IgD-negative memory B cell (primary cell): Measurements from ENCODE around the gene EID3. TPM values are rescaled to one million over a fixed set of nuclear protein-coding genes. Genes with fewer than 3 reads are reported as not detected.
"Not testable (repeated sequence)": the region's sequence is repeated elsewhere in the genome, so short reads cannot be mapped to it uniquely, and the experiment has no call there.

Experiments used
- H3K27ac Mint-ChIP-seq, 3 donors: one replicate each; pipeline ENCODE4 v1.8.0; 2020 to 2022; ENCODE audit warnings: mild to moderate bottlenecking in 3 of 3, mixed read lengths in 3 of 3, moderate library complexity in 1 of 3
- H3K27me3 Mint-ChIP-seq: one replicate; pipeline ENCODE4 v1.8.0; 2021; ENCODE audit warnings: mixed read lengths
- H3K36me3 Mint-ChIP-seq: one replicate; pipeline ENCODE4 v1.8.0; 2020; ENCODE audit warnings: mild to moderate bottlenecking, mixed read lengths
- H3K4me1 Mint-ChIP-seq, 3 donors: one replicate each; pipeline ENCODE4 v1.8.0; 2020 to 2022; ENCODE audit warnings: mixed read lengths in 3 of 3, mild to moderate bottlenecking in 1 of 3
- H3K4me3 Mint-ChIP-seq, 4 donors: one replicate each; pipeline ENCODE4 v1.8.0; 2020 to 2022; ENCODE audit warnings: mild to moderate bottlenecking in 4 of 4, mixed read lengths in 4 of 4, moderate library complexity in 3 of 4
- H3K9me3 Mint-ChIP-seq, 3 donors: one replicate each; pipeline ENCODE4 v1.8.0; 2020 to 2021; ENCODE audit warnings: mixed read lengths in 3 of 3, mild to moderate bottlenecking in 1 of 3
- polyA plus RNA-seq: library from polyadenylated mRNA; unstranded; fragments of 300-500 nt; fragmentation: Illumina TruSeq; gene quantifications from one replicate; pipeline ENCODE4 v1.2.3, GENCODE V29; 2021

The EID3 gene
- polyA plus RNA-seq, 1 donor from 2014 or later, result 4.9 TPM

DNA sequence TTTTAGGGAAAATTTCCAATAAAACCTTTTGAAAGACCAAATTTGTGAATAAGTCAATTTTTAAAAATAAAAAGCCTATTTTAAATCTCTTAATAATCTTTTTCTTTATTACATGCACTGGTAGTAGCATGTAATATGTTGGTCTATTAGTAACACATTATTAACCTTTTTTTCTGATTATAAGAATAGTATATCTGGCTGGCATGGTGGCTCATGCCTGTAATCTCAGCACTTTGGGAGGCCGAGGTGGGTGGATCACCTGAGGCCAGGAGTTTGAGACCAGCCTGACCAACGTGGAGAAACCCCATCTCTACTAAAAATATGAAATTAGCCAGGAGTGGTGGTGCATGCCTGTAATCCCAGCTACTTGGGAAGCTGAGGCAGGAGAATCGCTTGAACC, 28.7 kb downstream of the EID3 start:
- H3K4me3 Mint-ChIP-seq, H3K27me3 Mint-ChIP-seq, H3K36me3 Mint-ChIP-seq, H3K9me3 Mint-ChIP-seq, H3K27ac Mint-ChIP-seq, H3K4me1 Mint-ChIP-seq: not testable (repeated sequence)

DNA sequence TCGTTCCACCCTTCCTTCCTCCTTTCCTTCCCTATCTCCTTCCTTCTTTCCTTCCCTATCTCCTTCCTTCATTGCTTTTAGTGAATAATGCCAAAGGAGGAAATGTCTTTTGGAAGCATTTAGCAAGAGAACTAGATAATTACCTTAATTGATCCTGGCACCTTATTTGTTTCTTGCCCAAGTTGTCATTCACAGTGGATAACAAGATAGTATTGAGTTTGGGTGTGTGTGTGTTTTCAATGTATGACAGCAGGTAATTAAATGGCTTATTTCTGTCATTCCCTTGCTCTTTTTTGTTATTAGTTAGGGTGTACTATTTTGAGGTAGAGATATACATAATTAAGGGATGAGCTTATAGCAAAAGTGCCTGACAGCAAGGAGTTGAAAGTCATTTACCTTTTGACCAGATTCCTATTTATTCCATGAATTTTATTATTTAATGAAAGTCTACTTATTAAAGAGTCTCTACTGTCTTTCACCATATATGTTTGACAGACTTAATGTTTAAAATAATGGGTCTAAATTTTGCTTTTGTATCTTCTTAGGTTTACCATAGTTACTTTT, 30.2 kb downstream of the EID3 start:
- Mint-ChIP-seq H3K27ac (no peak overlapping the region), H3K4me1 (no peaks in the 10 kb centered on the region), H3K4me3 (no peak overlapping the region), H3K27me3 (no peaks in the 10 kb centered on the region), H3K36me3 (peaks cover 1% of the 10 kb centered on the region), H3K9me3 (no peaks in the 10 kb centered on the region)

DNA sequence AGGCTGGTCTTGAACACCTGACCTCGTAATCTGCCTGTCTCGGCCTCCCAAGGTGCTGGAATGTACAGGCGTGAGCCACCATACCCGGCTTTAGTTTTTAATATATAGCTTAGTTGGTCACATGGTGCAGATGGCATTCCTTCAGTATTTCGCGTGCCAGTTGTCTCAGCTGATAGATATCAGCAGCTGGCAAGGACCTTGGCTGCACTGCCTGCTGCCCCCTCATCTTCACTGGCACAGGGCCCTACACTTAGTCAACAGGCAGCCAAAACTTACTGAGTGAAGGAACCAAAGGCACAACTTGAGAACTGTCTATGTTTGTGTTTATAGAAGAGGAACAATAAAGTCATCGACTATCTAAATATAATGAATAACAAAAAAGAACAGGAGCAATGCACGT, 31.0 kb downstream of the EID3 start:
- Mint-ChIP-seq H3K4me3 (no peak overlapping the region), H3K36me3 (peaks cover 1% of the 10 kb centered on the region), H3K9me3 (no peaks in the 10 kb centered on the region), H3K4me1 (no peaks in the 10 kb centered on the region), H3K27me3 (no peaks in the 10 kb centered on the region), H3K27ac (no peak overlapping the region)

DNA sequence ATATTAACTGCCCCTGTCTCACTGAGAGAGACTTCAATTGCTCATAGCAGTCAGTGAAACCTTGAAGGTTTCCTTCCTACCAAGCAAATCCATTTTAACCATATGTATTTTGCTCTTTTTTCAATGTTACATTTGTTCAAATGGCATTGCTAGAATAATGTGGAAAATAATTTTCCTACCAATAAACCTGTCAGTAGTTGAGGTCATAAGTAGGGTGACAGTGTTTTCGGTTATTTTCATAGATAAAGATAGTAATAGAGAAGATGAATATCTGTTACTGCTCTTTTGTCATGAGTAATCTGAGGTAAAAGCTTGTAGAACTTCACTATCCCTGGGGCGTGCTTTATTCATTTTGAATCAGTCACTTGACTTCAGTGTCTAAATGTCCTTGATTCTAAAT, 32.6 kb downstream of the EID3 start:
- Mint-ChIP-seq H3K36me3 (peaks cover 1% of the 10 kb centered on the region), H3K9me3 (no peaks in the 10 kb centered on the region), H3K27me3 (no peaks in the 10 kb centered on the region), H3K27ac (no peak overlapping the region), H3K4me1 (no peaks in the 10 kb centered on the region), H3K4me3 (no peak overlapping the region)

DNA sequence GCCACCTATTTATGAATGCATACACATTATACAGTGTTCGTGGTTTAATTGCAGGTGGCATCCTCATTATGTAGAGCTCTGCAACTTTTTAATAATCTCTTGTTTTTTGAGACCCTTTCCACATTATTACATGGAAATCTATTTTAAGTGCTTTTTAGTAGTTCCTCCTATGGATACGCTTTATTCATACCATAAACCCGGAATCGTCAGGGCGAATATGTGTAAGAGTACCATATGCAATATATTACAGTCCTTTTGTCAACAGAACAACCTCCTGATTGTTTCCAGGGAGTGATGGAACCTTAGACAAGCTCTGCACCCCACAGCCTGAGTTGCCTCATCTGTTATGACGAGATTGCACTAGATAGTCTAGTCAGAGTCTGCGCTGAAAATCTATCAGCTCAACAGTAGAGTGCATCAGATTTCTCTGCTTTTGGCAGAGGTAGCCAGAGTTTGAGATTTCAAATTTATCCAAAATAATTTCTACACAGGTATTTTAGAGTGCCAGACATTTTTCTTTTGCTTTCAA, 33.6 kb downstream of the EID3 start:
- H3K27ac Mint-ChIP-seq, result no peak overlapping the region

DNA sequence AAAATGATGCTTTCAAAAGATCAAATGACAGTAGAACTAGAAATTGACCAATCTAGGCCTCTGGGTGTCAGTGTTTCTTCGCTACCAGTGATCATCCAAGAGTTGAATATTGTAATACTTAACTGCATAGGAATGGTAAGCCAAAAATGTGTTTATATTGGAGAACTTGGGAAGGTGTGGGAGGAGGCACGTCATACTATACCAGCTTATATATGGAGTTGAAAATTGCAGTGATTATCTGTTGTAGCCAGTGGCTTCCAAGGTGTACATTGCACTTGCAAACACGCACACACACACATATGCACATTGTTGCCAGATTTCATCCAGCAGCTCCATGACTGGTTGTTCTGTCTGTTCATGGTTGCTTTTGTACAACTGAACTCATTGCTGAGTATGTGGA, 36.1 kb downstream of the EID3 start:
- Mint-ChIP-seq H3K36me3 (no peaks in the 10 kb centered on the region), H3K27ac (no peak overlapping the region), H3K27me3 (no peaks in the 10 kb centered on the region), H3K9me3 (no peaks in the 10 kb centered on the region), H3K4me1 (peaks cover 0 to 3% (median 0%) of the 10 kb centered on the region in 3 donors), H3K4me3 (no peak overlapping the region)

More for the DNA sequence above, 33.6 kb downstream of the EID3 start:
- Mint-ChIP-seq H3K27me3 (no peaks in the 10 kb centered on the region), H3K4me1 (no peaks in the 10 kb centered on the region), H3K4me3 (no peak overlapping the region), H3K9me3 (no peaks in the 10 kb centered on the region), H3K36me3 (peaks cover 1% of the 10 kb centered on the region)

DNA sequence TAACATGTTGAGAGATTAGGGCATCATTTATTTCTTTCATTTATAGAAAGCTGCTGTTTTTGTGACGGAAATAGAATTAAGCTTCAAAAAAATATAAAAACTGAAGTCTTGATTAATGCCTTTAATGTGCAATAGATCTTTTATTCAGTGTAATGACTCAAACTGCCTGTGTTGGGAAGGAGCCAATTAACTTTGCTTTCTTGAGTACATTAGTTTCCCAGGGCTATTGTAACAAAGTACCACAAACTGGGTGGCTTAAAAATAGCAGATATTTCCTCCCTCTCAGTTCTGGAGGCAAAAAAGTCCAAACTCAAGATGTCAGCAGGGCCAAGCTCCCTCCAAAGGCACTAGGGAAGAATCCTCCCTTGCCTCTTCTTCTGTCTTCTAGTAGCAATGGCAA, 36.6 kb downstream of the EID3 start:
- H3K27me3 Mint-ChIP-seq, result no peaks in the 10 kb centered on the region
- H3K9me3 Mint-ChIP-seq, result no peaks in the 10 kb centered on the region
- H3K4me1 Mint-ChIP-seq, result peaks cover 0 to 3% (median 0%) of the 10 kb centered on the region in 3 donors
- H3K27ac Mint-ChIP-seq, result no peak overlapping the region
- no peak overlapping the region for H3K4me3 Mint-ChIP-seq
- no peaks in the 10 kb centered on the region for H3K36me3 Mint-ChIP-seq

DNA sequence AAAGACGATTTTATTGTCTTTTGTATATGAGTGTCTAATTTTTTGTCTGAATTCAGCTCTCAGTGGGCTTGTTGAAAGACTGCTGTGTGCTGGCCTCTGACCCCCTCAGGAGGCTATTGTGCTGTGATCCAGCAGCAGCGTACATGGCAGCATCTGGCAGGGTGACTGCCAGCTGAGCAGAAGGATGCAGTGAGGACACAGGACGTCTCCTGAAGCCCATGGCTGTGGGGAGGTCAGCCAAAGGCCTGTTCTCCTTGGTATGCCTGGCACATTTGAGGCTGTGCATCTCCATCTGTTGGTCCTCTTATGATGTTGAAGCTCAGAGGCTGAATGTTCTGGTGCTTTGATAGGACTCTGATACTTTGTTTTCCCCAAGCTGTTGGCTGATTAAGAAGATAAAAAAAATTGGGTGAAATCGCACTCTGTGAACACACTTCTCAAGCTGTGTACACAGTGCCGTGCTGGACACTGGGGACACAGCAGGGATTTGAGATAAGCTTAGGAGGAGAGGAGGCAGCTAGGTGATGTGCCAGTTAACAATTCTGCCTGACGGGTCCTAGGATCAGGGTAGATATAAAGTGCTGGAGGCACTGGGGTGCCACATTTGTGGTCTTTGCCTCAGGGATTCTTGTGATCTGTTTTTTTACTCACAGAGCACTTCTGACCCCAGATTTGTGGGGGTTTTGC, 37.5 kb downstream of the EID3 start:
- Mint-ChIP-seq H3K4me3 (no peak overlapping the region), H3K27ac (no peak overlapping the region), H3K4me1 (peaks cover 0 to 3% (median 0%) of the 10 kb centered on the region in 3 donors), H3K9me3 (no peaks in the 10 kb centered on the region), H3K36me3 (no peaks in the 10 kb centered on the region), H3K27me3 (no peaks in the 10 kb centered on the region)

DNA sequence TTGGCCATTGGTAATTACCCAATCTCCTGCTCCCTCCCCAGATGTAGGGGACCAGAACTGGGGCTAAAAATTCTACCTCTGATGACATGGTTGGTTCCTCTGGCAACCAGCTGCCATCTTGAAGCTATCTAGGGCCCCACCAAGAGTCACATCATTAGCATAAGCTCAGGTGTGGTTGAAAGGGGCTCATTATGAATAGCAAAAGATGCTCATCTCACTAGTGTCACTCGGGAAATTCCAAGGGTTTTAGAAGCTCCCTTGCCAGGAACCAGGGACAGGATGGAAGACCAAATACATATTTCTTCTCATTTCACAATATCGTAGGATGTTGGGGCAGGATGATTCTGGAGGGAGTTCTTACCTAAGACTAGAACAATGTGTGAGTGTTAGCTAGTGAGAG, 38.6 kb downstream of the EID3 start:
- Mint-ChIP-seq H3K4me3 (no peak overlapping the region), H3K9me3 (no peaks in the 10 kb centered on the region), H3K27me3 (no peaks in the 10 kb centered on the region), H3K4me1 (peaks cover 0 to 3% (median 0%) of the 10 kb centered on the region in 3 donors), H3K36me3 (no peaks in the 10 kb centered on the region), H3K27ac (no peak overlapping the region)

DNA sequence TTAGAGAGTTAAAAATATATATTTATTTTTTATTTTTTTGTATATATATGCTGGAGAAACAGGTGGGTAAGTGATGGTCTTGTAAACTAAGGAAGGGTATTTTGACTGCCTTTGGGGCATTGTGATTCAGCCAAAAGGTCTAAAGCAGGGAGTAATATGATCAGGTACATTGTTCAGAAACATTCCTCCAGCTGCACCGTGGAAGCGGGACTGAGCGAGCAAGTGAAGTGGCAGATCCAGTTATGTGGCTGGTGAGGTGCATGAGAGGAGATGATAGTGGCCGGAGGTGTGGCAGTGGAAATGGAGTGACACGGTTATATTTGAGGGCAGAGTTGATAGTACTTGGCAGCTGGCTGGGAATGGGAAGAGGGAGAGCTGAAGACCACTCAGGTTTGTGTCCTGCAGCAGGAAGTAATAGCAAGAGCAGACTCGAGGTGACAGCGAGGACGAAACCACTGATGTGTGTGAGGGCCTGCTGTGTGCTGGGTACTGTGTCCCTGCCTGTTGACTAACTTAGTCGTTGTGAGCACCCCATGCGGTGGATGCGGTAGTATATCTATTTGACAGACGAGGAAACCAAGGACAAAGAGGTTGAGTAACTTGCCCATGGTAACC, 39.2 kb downstream of the EID3 start:
- Mint-ChIP-seq H3K4me1 (peaks cover 0 to 3% (median 0%) of the 10 kb centered on the region in 3 donors), H3K27me3 (no peaks in the 10 kb centered on the region), H3K27ac (no peak overlapping the region), H3K9me3 (no peaks in the 10 kb centered on the region), H3K36me3 (peaks cover 2% of the 10 kb centered on the region), H3K4me3 (no peak overlapping the region)

DNA sequence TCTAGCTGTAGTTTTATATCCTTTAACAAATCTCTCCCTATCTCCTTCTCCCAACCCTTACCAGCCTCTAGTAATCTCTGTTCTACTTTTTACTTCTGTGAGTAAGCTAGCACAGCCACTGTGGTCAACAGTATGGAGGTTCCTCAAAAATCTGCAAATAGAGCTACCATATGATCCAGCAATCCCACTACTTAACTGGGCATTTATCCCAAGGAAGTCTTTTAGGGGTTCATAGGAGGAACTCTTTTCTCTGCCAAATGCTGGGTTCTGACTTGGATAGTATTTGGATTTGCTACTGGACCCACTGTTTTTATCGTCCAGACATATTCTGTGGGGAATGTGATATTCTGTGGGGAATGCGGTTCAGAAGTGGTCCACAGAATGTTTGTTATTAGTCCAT, 41.1 kb downstream of the EID3 start:
- H3K9me3 Mint-ChIP-seq, result no peaks in the 10 kb centered on the region
- peaks cover 6% of the 10 kb centered on the region for H3K36me3 Mint-ChIP-seq
- H3K4me3 Mint-ChIP-seq, result no peak overlapping the region
- peaks cover 0 to 3% (median 0%) of the 10 kb centered on the region in 3 donors for H3K4me1 Mint-ChIP-seq
- H3K27ac Mint-ChIP-seq, result no peak overlapping the region
- H3K27me3 Mint-ChIP-seq, result no peaks in the 10 kb centered on the region

DNA sequence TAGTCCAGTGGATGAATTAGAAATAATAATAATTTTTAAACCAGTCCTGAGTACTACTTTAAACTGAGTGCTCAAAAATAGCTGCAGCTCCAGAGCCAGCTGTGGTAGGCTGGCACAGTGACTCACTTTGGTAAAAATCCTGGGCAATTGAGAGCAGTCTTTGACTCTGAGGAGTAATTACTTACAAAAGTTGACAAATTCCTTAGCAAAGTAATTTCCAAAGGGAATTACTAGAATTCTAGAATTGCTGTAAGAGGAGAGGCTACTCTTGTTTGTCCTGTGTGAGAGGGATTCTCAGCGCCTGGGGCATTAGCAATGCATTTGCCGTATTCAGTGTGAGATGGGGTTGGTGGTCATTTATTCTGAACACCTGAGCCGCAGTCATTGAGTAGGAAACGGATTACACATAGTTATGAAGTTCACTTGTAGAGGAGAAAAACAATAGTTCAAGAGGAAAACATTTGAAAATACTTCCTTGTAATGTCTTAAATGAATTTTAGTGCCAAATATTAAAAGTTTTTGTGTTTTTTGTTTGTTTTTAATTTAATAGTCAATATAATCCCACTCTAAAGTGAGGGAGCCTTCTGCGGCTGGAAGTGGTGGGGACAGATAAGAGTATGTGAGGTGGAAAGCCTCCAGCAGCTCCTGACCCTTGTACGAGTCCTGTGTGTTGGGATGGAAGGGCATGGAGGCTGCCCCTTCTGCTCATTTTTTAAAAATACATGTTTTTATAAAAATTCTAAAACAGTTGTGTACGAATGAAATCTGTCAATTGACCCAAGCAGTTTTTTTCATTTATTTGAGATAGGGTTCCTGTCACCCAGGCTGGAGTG, 41.9 kb downstream of the EID3 start:
- H3K4me1 Mint-ChIP-seq, result peaks cover 0 to 3% (median 0%) of the 10 kb centered on the region in 3 donors
- no peak overlapping the region for H3K27ac Mint-ChIP-seq
- H3K9me3 Mint-ChIP-seq, result no peaks in the 10 kb centered on the region
- H3K27me3 Mint-ChIP-seq, result no peaks in the 10 kb centered on the region
- H3K4me3 Mint-ChIP-seq, result no peak overlapping the region
- H3K36me3 Mint-ChIP-seq, result peaks cover 6% of the 10 kb centered on the region

DNA sequence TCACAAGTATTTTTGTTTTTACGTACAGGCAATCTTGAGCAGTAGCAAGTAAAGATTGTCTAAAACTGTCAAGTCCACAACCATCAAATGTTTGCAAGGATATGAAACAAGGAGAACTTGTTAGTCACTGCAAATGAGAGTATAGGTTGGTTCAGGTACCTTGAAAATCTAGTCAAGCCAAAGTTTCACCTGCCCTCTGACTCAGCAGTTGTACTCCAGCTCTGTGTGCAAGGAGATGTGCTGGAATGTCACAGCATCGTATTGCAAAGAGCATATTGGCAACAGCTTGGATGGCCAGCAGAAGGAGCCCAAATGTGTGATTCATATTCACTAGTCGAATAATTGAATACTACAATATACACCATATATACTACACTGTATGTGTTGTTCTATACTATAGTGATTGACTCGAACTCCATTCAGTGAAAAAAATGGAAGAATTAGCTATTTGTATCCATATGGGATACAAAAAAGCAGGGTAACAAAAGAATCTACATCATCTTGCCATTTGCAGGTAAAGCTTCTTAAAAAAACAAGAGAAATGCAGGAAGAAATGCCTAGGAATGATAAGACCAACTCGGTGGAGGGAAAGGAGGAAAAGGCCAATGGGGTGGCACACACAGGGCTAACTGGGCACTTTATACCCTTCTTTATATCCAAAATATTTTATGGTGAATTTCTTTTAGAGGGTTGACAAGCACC, 44.0 kb downstream of the EID3 start:
- no peaks in the 10 kb centered on the region for H3K27me3 Mint-ChIP-seq
- no peak overlapping the region for H3K4me3 Mint-ChIP-seq
- peaks cover 0 to 6% (median 0%) of the 10 kb centered on the region in 3 donors for H3K4me1 Mint-ChIP-seq
- no peaks in the 10 kb centered on the region for H3K9me3 Mint-ChIP-seq
- peaks cover 10% of the 10 kb centered on the region for H3K36me3 Mint-ChIP-seq
- H3K27ac Mint-ChIP-seq, result no peak overlapping the region

DNA sequence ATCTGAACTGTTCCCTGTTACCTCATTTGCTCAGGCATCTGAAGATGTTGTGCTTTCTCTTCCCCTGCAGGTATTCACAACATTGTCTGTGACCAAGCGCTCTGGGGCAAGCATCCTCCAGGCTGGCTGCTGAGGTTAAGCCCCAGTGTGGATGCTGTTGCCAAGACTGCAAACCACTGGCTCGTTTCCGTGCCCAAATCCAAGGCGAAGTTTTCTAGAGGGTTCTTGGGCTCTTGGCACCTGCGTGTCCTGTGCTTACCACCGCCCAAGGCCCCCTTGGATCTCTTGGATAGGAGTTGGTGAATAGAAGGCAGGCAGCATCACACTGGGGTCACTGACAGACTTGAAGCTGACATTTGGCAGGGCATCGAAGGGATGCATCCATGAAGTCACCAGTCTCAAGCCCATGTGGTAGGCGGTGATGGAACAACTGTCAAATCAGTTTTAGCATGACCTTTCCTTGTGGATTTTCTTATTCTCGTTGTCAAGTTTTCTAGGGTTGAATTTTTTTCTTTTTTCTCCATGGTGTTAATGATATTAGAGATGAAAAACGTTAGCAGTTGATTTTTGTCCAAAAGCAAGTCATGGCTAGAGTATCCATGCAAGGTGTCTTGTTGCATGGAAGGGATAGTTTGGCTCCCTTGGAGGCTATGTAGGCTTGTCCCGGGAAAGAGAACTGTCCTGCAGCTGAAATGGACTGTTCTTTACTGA, 44.9 kb downstream of the EID3 start:
- H3K27ac Mint-ChIP-seq, result no peak overlapping the region
- H3K36me3 Mint-ChIP-seq, result peaks cover 10% of the 10 kb centered on the region
- H3K9me3 Mint-ChIP-seq, result no peaks in the 10 kb centered on the region
- no peaks in the 10 kb centered on the region for H3K27me3 Mint-ChIP-seq
- no peak overlapping the region for H3K4me3 Mint-ChIP-seq
- H3K4me1 Mint-ChIP-seq, result peaks cover 0 to 3% (median 0%) of the 10 kb centered on the region in 3 donors
